ENCODE data around the gene RNF145.

The RNF145 gene

DNA sequence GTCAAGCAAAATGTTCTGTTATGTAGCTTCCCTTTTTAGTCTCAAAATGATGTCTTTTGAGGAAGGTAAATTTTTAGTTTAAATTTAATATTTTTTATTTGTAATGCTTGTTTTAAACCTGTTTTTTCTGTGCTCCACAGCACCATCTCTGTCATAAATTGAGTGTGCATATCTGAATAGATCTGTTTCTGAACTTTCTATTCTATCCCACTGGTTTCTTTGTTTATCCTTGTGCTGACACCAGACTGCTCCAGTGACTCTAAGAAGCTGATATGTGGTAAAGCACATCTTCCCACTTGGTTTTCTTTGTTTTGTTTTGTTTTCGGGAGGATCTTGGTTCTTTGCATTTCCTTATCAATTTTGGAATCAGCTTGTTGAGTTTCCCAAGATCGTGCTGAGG lies 7.1 kb upstream of the RNF145 start:
- Histone ChIP-seq H3K9ac (ENCODE audit: low read length) (no peak overlapping the region), H3K9me3 (replicated peaks; ENCODE audit: insufficient read depth, low read length) (no peaks in the 10 kb centered on the region), H3K4me3 (ENCODE audit: low read length) (no peak overlapping the region), H3K36me3 (replicated peaks; ENCODE audit: insufficient read depth, low read length) (no peaks in the 10 kb centered on the region), H3K27me3 (replicated peaks; ENCODE audit: insufficient read depth, low read length) (no peaks in the 10 kb centered on the region), H3K79me2 (ENCODE audit: low read length) (no peaks in the 10 kb centered on the region), H2AFZ (ENCODE audit: low read length) (no peak overlapping the region), H3F3A (ENCODE audit: insufficient read depth, low read length) (no peaks in the 10 kb centered on the region), H4K20me1 (ENCODE audit: insufficient read depth, low read length) (no peaks in the 10 kb centered on the region), H3K27ac (ENCODE audit: low read length) (no peak overlapping the region), H3K4me1 (ENCODE audit: low read length) (no peaks in the 10 kb centered on the region), H3K9me2 (replicated peaks; ENCODE audit: insufficient read depth, low read length) (no peaks in the 10 kb centered on the region), H3K4me2 (ENCODE audit: low read depth, low read length) (no peak overlapping the region)
- no peak for TF ChIP-seq CTCF (IDR thresholded peaks at IDR 0.05; ENCODE audit: low read length)
- no peak for TF ChIP-seq EZH2phosphoT487 (IDR thresholded peaks at IDR 0.05; ENCODE audit: low read length)
- TF ChIP-seq EZH2 (optimal IDR thresholded peaks at IDR 0.05; ENCODE audit: low read depth, low read length) = no peak
- DNase-seq = no peak

DNA sequence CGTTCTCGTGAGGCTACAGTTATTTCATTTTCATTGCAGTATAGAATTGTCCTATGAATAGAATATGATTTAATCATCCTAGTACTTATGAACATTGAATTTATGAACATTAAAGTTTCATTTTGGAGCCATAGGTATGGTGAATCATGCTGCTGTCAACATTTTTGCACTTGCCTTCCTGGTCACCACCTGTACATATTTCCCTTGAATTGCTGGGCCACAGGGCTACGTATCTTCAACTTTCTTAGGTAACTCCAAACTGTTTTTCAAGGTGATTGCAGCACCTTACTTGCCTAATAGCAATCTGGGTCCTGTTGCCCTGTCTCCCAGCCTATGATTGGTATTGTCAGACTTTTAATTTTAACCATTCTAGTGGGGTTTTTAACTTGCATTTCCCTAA lies 6.5 kb upstream of the RNF145 start:
- Histone ChIP-seq H3K9me2 (replicated peaks; ENCODE audit: insufficient read depth, low read length) (no peaks in the 10 kb centered on the region), H3K9me3 (replicated peaks; ENCODE audit: insufficient read depth, low read length) (no peaks in the 10 kb centered on the region), H3K4me2 (ENCODE audit: low read depth, low read length) (no peak overlapping the region), H2AFZ (ENCODE audit: low read length) (no peak overlapping the region), H3K79me2 (ENCODE audit: low read length) (no peaks in the 10 kb centered on the region), H3K4me3 (ENCODE audit: low read length) (no peak overlapping the region), H3K27ac (ENCODE audit: low read length) (no peak overlapping the region), H3K9ac (ENCODE audit: low read length) (no peak overlapping the region), H4K20me1 (ENCODE audit: insufficient read depth, low read length) (no peaks in the 10 kb centered on the region), H3K4me1 (ENCODE audit: low read length) (no peaks in the 10 kb centered on the region), H3F3A (ENCODE audit: insufficient read depth, low read length) (no peaks in the 10 kb centered on the region), H3K36me3 (replicated peaks; ENCODE audit: insufficient read depth, low read length) (no peaks in the 10 kb centered on the region), H3K27me3 (replicated peaks; ENCODE audit: insufficient read depth, low read length) (no peaks in the 10 kb centered on the region)
- no peak for TF ChIP-seq EZH2phosphoT487 (IDR thresholded peaks at IDR 0.05; ENCODE audit: low read length)
- TF ChIP-seq EZH2 (optimal IDR thresholded peaks at IDR 0.05; ENCODE audit: low read depth, low read length) = no peak
- TF ChIP-seq CTCF (IDR thresholded peaks at IDR 0.05; ENCODE audit: low read length) = no peak
- DNase-seq = no peak

- Histone ChIP-seq H3K4me1 (ENCODE audit: low read length) (peaks cover 8% of the 10 kb centered on the region), H3K9me2 (replicated peaks; ENCODE audit: insufficient read depth, low read length) (no peaks in the 10 kb centered on the region), H3K4me2 (ENCODE audit: low read depth, low read length) (no peak overlapping the region), H3K27ac (ENCODE audit: low read length) (no peak overlapping the region), H3K9me3 (replicated peaks; ENCODE audit: insufficient read depth, low read length) (no peaks in the 10 kb centered on the region), H3K9ac (ENCODE audit: low read length) (no peak overlapping the region), H3K79me2 (ENCODE audit: low read length) (no peaks in the 10 kb centered on the region), H3F3A (ENCODE audit: insufficient read depth, low read length) (no peaks in the 10 kb centered on the region), H2AFZ (ENCODE audit: low read length) (no peak overlapping the region), H4K20me1 (ENCODE audit: insufficient read depth, low read length) (no peaks in the 10 kb centered on the region), H3K4me3 (ENCODE audit: low read length) (no peak overlapping the region), H3K36me3 (replicated peaks; ENCODE audit: insufficient read depth, low read length) (no peaks in the 10 kb centered on the region), H3K27me3 (replicated peaks; ENCODE audit: insufficient read depth, low read length) (no peaks in the 10 kb centered on the region)
- DNase-seq = no peak
- TF ChIP-seq CTCF (IDR thresholded peaks at IDR 0.05; ENCODE audit: low read length) (no peak), EZH2phosphoT487 (IDR thresholded peaks at IDR 0.05; ENCODE audit: low read length) (no peak), EZH2 (optimal IDR thresholded peaks at IDR 0.05; ENCODE audit: low read depth, low read length) (no peak)
Observed at GRCh38 chr5:159214486-159215271, 5.3 kb upstream of the RNF145 start.

Data from MM.1S (cell line).